Testis (tissue), 2 donors: Measurements from ENCODE around the gene ATP5F1E.

Source experiments
- POLR2A ChIP-seq: fragments of 450-650 bp; IDR thresholded peaks from one replicate; pipeline ENCODE4 v1.6.1; 2017; ENCODE audit warnings: antibody characterized with exemption, mild to moderate bottlenecking, moderate library complexity
- TF ChIP-seq, protein P1 (sequence below), 3 experiments: fragments of 450-650 bp in 2 of 3; fragments of 200-600 bp in 1 of 3; sonication (generic) in 1 of 3; IDR thresholded peaks; one replicate each; pipeline ENCODE4 v1.5.1; 2016 to 2019; ENCODE audit warnings: antibody characterized with exemption in 3 of 3, mild to moderate bottlenecking in 2 of 3, moderate library complexity in 1 of 3

DNA sequence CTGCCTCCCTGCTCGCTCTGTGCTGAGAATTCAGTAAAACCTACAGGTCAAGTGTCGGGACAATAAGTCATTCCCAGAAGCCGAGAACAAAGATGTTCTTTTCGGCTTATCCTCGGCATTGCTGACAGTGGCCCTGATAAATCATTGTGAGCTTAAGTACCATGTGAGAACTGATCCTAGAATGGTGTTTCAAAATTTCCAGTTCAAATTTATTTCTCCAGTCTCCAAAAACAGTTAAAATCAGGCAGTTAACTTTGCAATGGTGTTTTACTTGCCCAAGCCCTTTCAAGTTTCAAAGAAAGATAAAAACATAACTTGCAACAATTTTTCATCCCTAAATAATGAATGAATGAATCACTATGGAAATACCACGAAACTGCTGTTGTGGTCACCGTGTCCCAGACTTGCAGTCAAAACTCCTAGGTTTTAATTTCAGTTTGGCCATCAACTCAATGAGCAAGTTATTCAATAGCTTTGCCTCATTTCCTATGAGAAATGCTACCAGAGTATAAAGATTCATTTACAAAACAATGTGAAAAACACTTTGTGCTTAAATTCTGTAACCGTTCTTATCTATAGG lies 4.3 kb downstream of the ATP5F1E start:
- TF ChIP-seq, protein P1, sequence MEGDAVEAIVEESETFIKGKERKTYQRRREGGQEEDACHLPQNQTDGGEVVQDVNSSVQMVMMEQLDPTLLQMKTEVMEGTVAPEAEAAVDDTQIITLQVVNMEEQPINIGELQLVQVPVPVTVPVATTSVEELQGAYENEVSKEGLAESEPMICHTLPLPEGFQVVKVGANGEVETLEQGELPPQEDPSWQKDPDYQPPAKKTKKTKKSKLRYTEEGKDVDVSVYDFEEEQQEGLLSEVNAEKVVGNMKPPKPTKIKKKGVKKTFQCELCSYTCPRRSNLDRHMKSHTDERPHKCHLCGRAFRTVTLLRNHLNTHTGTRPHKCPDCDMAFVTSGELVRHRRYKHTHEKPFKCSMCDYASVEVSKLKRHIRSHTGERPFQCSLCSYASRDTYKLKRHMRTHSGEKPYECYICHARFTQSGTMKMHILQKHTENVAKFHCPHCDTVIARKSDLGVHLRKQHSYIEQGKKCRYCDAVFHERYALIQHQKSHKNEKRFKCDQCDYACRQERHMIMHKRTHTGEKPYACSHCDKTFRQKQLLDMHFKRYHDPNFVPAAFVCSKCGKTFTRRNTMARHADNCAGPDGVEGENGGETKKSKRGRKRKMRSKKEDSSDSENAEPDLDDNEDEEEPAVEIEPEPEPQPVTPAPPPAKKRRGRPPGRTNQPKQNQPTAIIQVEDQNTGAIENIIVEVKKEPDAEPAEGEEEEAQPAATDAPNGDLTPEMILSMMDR (IDR thresholded peaks at IDR 0.05), result no peak
- TF ChIP-seq POLR2A, result no peak
